Nephron (organoid): ENCODE data around the gene GALNTL6.

Experiments used
- H3K27ac Mint-ChIP-seq, 3 experiments: 2 replicates each; pipeline ENCODE4 v1.8.0; 2020; ENCODE audit warnings: mixed read lengths in 3 of 3, mild to moderate bottlenecking in 2 of 3, moderate library complexity in 1 of 3
- H3K27me3 Mint-ChIP-seq: 2 replicates; pipeline ENCODE4 v1.8.0; 2021; ENCODE audit warnings: low read depth, mild to moderate bottlenecking, moderate library complexity, mixed read lengths
- H3K36me3 Mint-ChIP-seq: 2 replicates; pipeline ENCODE4 v1.8.0; 2020; ENCODE audit warnings: low read depth, mixed read lengths
- H3K4me1 Mint-ChIP-seq: 2 replicates; pipeline ENCODE4 v1.8.0; 2020; ENCODE audit warnings: mixed read lengths
- H3K4me3 Mint-ChIP-seq, 3 experiments: 2 replicates each; pipeline ENCODE4 v1.8.0; 2020; ENCODE audit warnings: mild to moderate bottlenecking in 3 of 3, mixed read lengths in 3 of 3, moderate library complexity in 2 of 3
- H3K9me3 Mint-ChIP-seq: 2 replicates; pipeline ENCODE4 v1.8.0; 2020; ENCODE audit warnings: mixed read lengths
- TF ChIP-seq, protein P1 (sequence below), 3 experiments: fragments of 200-600 bp; sonication (generic); IDR thresholded peaks; one replicate each; pipeline ENCODE4 v1.5.0; 2021; ENCODE audit warnings: antibody characterized with exemption in 3 of 3; ENCODE audit not compliant: unreplicated experiment in 3 of 3

The GALNTL6 gene

GRCh38 chr4:172225457-172225856 is 412.3 kb downstream of the GALNTL6 start:
- H3K27me3 Mint-ChIP-seq: no peaks in the 10 kb centered on the region
- H3K4me1 Mint-ChIP-seq: no peaks in the 10 kb centered on the region
- no peaks in the 10 kb centered on the region for H3K9me3 Mint-ChIP-seq
- H3K27ac Mint-ChIP-seq: no peak overlapping the region
- no peaks in the 10 kb centered on the region for H3K36me3 Mint-ChIP-seq
- H3K4me3 Mint-ChIP-seq: no peak overlapping the region
- TF ChIP-seq, protein P1, sequence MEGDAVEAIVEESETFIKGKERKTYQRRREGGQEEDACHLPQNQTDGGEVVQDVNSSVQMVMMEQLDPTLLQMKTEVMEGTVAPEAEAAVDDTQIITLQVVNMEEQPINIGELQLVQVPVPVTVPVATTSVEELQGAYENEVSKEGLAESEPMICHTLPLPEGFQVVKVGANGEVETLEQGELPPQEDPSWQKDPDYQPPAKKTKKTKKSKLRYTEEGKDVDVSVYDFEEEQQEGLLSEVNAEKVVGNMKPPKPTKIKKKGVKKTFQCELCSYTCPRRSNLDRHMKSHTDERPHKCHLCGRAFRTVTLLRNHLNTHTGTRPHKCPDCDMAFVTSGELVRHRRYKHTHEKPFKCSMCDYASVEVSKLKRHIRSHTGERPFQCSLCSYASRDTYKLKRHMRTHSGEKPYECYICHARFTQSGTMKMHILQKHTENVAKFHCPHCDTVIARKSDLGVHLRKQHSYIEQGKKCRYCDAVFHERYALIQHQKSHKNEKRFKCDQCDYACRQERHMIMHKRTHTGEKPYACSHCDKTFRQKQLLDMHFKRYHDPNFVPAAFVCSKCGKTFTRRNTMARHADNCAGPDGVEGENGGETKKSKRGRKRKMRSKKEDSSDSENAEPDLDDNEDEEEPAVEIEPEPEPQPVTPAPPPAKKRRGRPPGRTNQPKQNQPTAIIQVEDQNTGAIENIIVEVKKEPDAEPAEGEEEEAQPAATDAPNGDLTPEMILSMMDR (IDR thresholded peaks at IDR 0.05; ENCODE audit: unreplicated experiment in 3 of 3): no peak

DNA sequence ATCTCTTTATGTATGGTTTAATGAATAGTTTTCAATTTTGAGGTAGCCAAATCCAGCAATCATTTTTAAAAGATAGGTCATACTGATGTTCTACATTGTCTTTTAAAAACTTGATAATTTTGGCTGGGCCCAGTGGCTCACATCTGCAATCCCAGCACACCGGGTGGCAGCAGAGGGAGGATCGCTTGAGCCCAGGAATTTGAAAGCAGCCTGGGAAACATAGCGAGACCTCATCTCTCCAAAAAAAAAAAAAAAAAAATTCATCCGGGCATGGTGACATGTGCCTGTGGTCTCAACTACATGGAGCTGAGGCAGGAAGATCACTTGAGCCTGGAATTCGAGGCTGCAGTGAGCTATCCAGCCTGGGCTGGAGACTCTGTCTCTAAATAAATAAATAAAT is 419.8 kb downstream of the GALNTL6 start:
- no peaks in the 10 kb centered on the region for H3K27me3 Mint-ChIP-seq

DNA sequence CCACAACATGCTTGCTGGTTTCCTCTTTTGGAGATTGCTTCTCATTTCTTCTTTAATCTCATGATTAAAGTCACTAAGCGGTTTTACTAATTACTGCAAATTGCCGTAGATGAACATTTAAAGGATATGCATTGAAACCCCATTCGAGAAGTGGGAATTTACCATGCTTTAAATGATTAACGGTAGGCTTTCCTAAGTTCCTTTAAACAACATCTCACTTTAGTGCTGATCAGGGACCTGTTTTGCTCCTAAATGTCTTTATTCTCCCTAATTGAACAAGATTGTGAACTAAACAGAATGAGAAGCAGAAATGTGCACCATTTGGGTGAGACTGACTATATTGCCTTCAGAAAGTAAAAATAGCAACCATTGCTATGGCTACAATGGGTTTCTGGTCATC is 430.3 kb downstream of the GALNTL6 start:
- Mint-ChIP-seq H3K36me3 (no peaks in the 10 kb centered on the region), H3K9me3 (no peaks in the 10 kb centered on the region), H3K27ac (no peak overlapping the region), H3K4me1 (no peaks in the 10 kb centered on the region), H3K27me3 (no peaks in the 10 kb centered on the region), H3K4me3 (no peak overlapping the region)
- TF ChIP-seq, protein P1 (IDR thresholded peaks at IDR 0.05; ENCODE audit: unreplicated experiment in 3 of 3): no peak

More for the DNA sequence above, 419.8 kb downstream of the GALNTL6 start:
- TF ChIP-seq, protein P1 (IDR thresholded peaks at IDR 0.05; ENCODE audit: unreplicated experiment in 3 of 3): no peak
- H3K4me1 Mint-ChIP-seq: no peaks in the 10 kb centered on the region
- H3K27ac Mint-ChIP-seq: no peak overlapping the region
- no peaks in the 10 kb centered on the region for H3K36me3 Mint-ChIP-seq
- H3K9me3 Mint-ChIP-seq: no peaks in the 10 kb centered on the region
- no peak overlapping the region for H3K4me3 Mint-ChIP-seq

DNA sequence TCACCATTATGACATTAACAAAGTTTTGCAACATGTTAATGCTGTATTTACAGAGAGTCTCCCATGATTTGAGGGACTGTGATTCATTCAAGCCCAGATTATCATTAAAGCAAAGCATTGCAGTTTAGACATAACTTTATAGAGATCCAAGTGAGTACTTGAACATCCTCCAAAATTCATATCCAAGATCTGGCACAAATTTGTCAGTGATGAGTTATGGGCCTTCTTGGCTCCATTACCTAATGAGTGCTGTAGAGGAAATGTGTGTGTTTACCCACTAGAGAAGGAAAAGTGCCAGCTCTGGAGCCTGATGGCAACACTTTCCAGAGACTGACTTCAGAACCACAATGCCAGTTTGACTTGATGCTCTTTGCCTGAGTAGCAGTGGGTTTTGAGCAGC is 432.3 kb downstream of the GALNTL6 start:
- TF ChIP-seq, protein P1 (IDR thresholded peaks at IDR 0.05; ENCODE audit: unreplicated experiment in 3 of 3): no peak
- H3K9me3 Mint-ChIP-seq: no peaks in the 10 kb centered on the region
- H3K27ac Mint-ChIP-seq: no peak overlapping the region
- H3K36me3 Mint-ChIP-seq: no peaks in the 10 kb centered on the region
- H3K4me3 Mint-ChIP-seq: no peak overlapping the region
- no peaks in the 10 kb centered on the region for H3K4me1 Mint-ChIP-seq
- H3K27me3 Mint-ChIP-seq: no peaks in the 10 kb centered on the region

GRCh38 chr4:172253409-172253808 is 440.2 kb downstream of the GALNTL6 start:
- no peak overlapping the region for H3K27ac Mint-ChIP-seq
- TF ChIP-seq, protein P1 (IDR thresholded peaks at IDR 0.05; ENCODE audit: unreplicated experiment in 3 of 3): no peak
- H3K9me3 Mint-ChIP-seq: no peaks in the 10 kb centered on the region
- no peaks in the 10 kb centered on the region for H3K36me3 Mint-ChIP-seq
- H3K4me1 Mint-ChIP-seq: no peaks in the 10 kb centered on the region
- no peak overlapping the region for H3K4me3 Mint-ChIP-seq
- H3K27me3 Mint-ChIP-seq: no peaks in the 10 kb centered on the region

DNA sequence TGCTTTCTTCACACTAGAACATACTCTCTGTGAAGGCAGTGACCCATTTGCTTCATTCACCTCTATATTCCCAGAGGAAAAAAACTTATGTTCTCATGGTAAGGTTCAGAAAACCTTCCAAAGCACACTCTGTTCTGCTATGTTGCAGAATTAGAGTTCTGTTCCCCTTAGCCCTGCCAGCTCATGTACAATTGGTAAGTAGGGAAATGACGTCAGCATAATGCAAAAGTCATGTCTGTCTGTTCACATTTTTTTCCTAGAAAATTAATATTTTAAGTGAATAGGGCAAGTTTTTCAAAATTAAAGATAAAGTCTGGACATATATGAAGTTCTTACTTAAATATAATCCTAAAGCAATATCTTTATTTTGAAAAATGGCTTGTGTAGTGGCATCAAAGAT is 443.6 kb downstream of the GALNTL6 start:
- H3K9me3 Mint-ChIP-seq: no peaks in the 10 kb centered on the region
- H3K4me3 Mint-ChIP-seq: no peak overlapping the region
- H3K27ac Mint-ChIP-seq: no peak overlapping the region
- H3K36me3 Mint-ChIP-seq: no peaks in the 10 kb centered on the region
- TF ChIP-seq, protein P1 (IDR thresholded peaks at IDR 0.05; ENCODE audit: unreplicated experiment in 3 of 3): no peak
- H3K4me1 Mint-ChIP-seq: no peaks in the 10 kb centered on the region
- H3K27me3 Mint-ChIP-seq: no peaks in the 10 kb centered on the region
